ENCODE data around the gene IKZF3. TPM values are rescaled to one million over a fixed set of nuclear protein-coding genes. Genes with fewer than 3 reads are reported as not detected.
"Not testable (repeated sequence)": the region's sequence is repeated elsewhere in the genome, so short reads cannot be mapped to it uniquely, and the experiment has no call there.

The IKZF3 gene
- total and polyA plus RNA-seq, 8 donors: 0.12 to 1.2 (median 0.61) TPM

- ATAC-seq (peak in 2 of 4 donors; percentile 27 to 31), FAIRE-seq (no peak), DNase-seq (no peak)
- intact Hi-C loops (cut with DNase I): no loop called here
- WGBS, 2 donors: 64 to 67% methylated on average over 8 of the region's 8 CpGs
- no peaks in the 10 kb centered on the region for H3K27me3 ChIP-seq
- no peaks in the 10 kb centered on the region for H3K9me3 ChIP-seq
- no peak overlapping the region for H3K4me3 ChIP-seq
- no peaks in the 10 kb centered on the region for H3K4me1 ChIP-seq
- no peak for TF ChIP-seq CTCF (IDR thresholded peaks at IDR 0.05)
- H3K36me3 ChIP-seq: no peaks in the 10 kb centered on the region
- H3K27ac ChIP-seq: no peak overlapping the region
Measured at GRCh38 chr17:39769974-39770587, 94.0 kb downstream of the IKZF3 start.

GRCh38 chr17:39767147-39767546, 97.0 kb downstream of the IKZF3 start:
- no peak for TF ChIP-seq CTCF (IDR thresholded peaks at IDR 0.05)
- Histone ChIP-seq H3K4me1 (no peaks in the 10 kb centered on the region), H3K9me3 (no peaks in the 10 kb centered on the region), H3K27me3 (no peaks in the 10 kb centered on the region), H3K4me3 (no peak overlapping the region), H3K27ac (no peak overlapping the region), H3K36me3 (no peaks in the 10 kb centered on the region)
- DNase-seq (no peak), FAIRE-seq (no peak), ATAC-seq (no peak)
- WGBS, 2 donors: 67 to 73% methylated on average over 3 of the region's 3 CpGs
- intact Hi-C loops (cut with DNase I): no loop called here

- Histone ChIP-seq H3K9me3 (no peaks in the 10 kb centered on the region), H3K27me3 (no peaks in the 10 kb centered on the region), H3K4me1 (no peaks in the 10 kb centered on the region), H3K36me3 (no peaks in the 10 kb centered on the region), H3K27ac (no peak overlapping the region), H3K4me3 (no peak overlapping the region)
- TF ChIP-seq CTCF (IDR thresholded peaks at IDR 0.05): no peak
- intact Hi-C loops (cut with DNase I): no loop called here
- no peak for ATAC-seq
- 80 to 86% methylated on average over 18 of the region's 18 CpGs for WGBS, 2 donors
- no peak for FAIRE-seq
- DNase-seq: no peak
Measured at GRCh38 chr17:39765766-39766165, 98.3 kb downstream of the IKZF3 start.

- TF ChIP-seq CTCF (IDR thresholded peaks at IDR 0.05): no peak
- Histone ChIP-seq H3K36me3 (no peaks in the 10 kb centered on the region), H3K27me3 (no peaks in the 10 kb centered on the region), H3K4me1 (no peaks in the 10 kb centered on the region), H3K4me3 (no peak overlapping the region), H3K9me3 (no peaks in the 10 kb centered on the region), H3K27ac (no peak overlapping the region)
- ATAC-seq (no peak), FAIRE-seq (no peak), DNase-seq (no peak)
- WGBS, 2 donors: 55 to 64% methylated on average over 3 of the region's 3 CpGs
- intact Hi-C loops (cut with DNase I): no loop called here
Measured at GRCh38 chr17:39765175-39765574, 98.9 kb downstream of the IKZF3 start.

GRCh38 chr17:39764171-39764570, 99.9 kb downstream of the IKZF3 start:
- H3K4me3 ChIP-seq; intact Hi-C loops (cut with DNase I); H3K27ac ChIP-seq; H3K4me1 ChIP-seq; DNase-seq; FAIRE-seq; ATAC-seq; H3K36me3 ChIP-seq; H3K9me3 ChIP-seq; H3K27me3 ChIP-seq: not testable (repeated sequence)
- 55 to 60% methylated on average over 3 of the region's 3 CpGs for WGBS, 2 donors
